GM23338 (cell line): ENCODE data around the gene SH2D2A. TPM values are rescaled to one million over a fixed set of nuclear protein-coding genes. Genes with fewer than 3 reads are reported as not detected.

Experiments
- ATAC-seq: fragments of 200-7000 bp; cut with Tn5 transposase; 3 replicates; pipeline ENCODE4 v1.9.1; 2020
- DNase-seq: peaks from one replicate; pipeline ENCODE4 v3.0.0-alpha.2; 2015; ENCODE audit warnings: low spot score
- H2AFZ ChIP-seq: fragments of 200-600 bp; sonication (generic); 2 replicates; pipeline ENCODE4 v1.8.0; 2016; ENCODE audit warnings: antibody characterized with exemption, mild to moderate bottlenecking, moderate library complexity
- H3F3A ChIP-seq: fragments of 200-600 bp; sonication (generic); replicated peaks from 2 replicates; pipeline ENCODE4 v1.8.0; 2017; ENCODE audit warnings: antibody characterized with exemption, mixed run types, low read depth
- H3K27ac ChIP-seq: fragments of 200-600 bp; sonication (generic); 2 replicates; pipeline ENCODE4 v1.6.1; 2016; ENCODE audit warnings: low read depth
- H3K27me3 ChIP-seq: fragments of 200-600 bp; sonication (generic); 2 replicates; pipeline ENCODE4 v1.8.0; 2016; ENCODE audit warnings: mild to moderate bottlenecking, mixed run types, moderate library complexity; ENCODE audit not compliant: insufficient read depth
- H3K36me3 ChIP-seq: fragments of 200-600 bp; sonication (generic); 2 replicates; pipeline ENCODE4 v1.8.0; 2016; ENCODE audit warnings: mild to moderate bottlenecking; ENCODE audit not compliant: insufficient read depth
- H3K4me1 ChIP-seq: fragments of 200-600 bp; sonication (generic); 2 replicates; pipeline ENCODE4 v1.8.0; 2016; ENCODE audit warnings: mild to moderate bottlenecking, moderate library complexity; ENCODE audit not compliant: insufficient read depth
- H3K4me2 ChIP-seq: fragments of 200-600 bp; sonication (generic); 2 replicates; pipeline ENCODE4 v1.7.1; 2017; ENCODE audit warnings: mixed run types
- H3K4me3 ChIP-seq: fragments of 200-600 bp; sonication (generic); 2 replicates; pipeline ENCODE4 v1.6.1; 2016; ENCODE audit warnings: mixed run types
- H3K79me2 ChIP-seq: fragments of 200-600 bp; sonication (generic); replicated peaks from 2 replicates; pipeline ENCODE4 v1.8.0; 2017; ENCODE audit warnings: mild to moderate bottlenecking; ENCODE audit not compliant: insufficient read depth
- H3K9me2 ChIP-seq: fragments of 200-600 bp; sonication (generic); 2 replicates; pipeline ENCODE4 v1.8.0; 2017; ENCODE audit not compliant: insufficient read depth
- H4K20me1 ChIP-seq: fragments of 200-600 bp; sonication (generic); replicated peaks from 2 replicates; pipeline ENCODE4 v1.8.0; 2017; ENCODE audit warnings: mild to moderate bottlenecking; ENCODE audit not compliant: insufficient read depth
- H3K27ac Mint-ChIP-seq: 2 replicates; pipeline ENCODE4 v1.8.0; 2020; ENCODE audit warnings: inconsistent platforms, mild to moderate bottlenecking, moderate library complexity, mixed read lengths
- H3K27me3 Mint-ChIP-seq: 3 replicates; pipeline ENCODE4 v1.8.0; 2022; ENCODE audit warnings: low read depth, mild to moderate bottlenecking, moderate library complexity, mixed read lengths, inconsistent platforms; ENCODE audit not compliant: insufficient read depth, poor library complexity
- H3K36me3 Mint-ChIP-seq: 3 replicates; pipeline ENCODE4 v1.8.0; 2021; ENCODE audit warnings: low read depth, mild to moderate bottlenecking, inconsistent platforms, moderate library complexity, mixed read lengths
- H3K4me1 Mint-ChIP-seq: 3 replicates; pipeline ENCODE4 v1.8.0; 2020; ENCODE audit warnings: mild to moderate bottlenecking, inconsistent platforms, mixed read lengths
- H3K4me3 Mint-ChIP-seq: 3 replicates; pipeline ENCODE4 v1.8.0; 2021; ENCODE audit warnings: moderate library complexity, mild to moderate bottlenecking, inconsistent platforms, mixed read lengths
- H3K9me3 Mint-ChIP-seq: 3 replicates; pipeline ENCODE4 v1.8.0; 2020; ENCODE audit warnings: moderate library complexity, mild to moderate bottlenecking, inconsistent platforms, mixed read lengths
- CREB1 ChIP-seq: fragments of 250-450 bp; sonication (Bioruptor Pico); IDR thresholded peaks from 2 replicates; pipeline ENCODE4 v1.5.0; 2020; ENCODE audit warnings: low read depth, mild to moderate bottlenecking, moderate library complexity
- EZH2 ChIP-seq: fragments of 200-600 bp; sonication (generic); IDR thresholded peaks from one replicate; pipeline ENCODE4 v1.8.0; 2017; ENCODE audit warnings: antibody characterized with exemption, mild to moderate bottlenecking, low read depth; ENCODE audit not compliant: unreplicated experiment
- EZH2phosphoT487 ChIP-seq: fragments of 200-600 bp; sonication (generic); IDR thresholded peaks from one replicate; pipeline ENCODE4 v1.8.1; 2018; ENCODE audit warnings: antibody characterized with exemption; ENCODE audit not compliant: unreplicated experiment
- STAT1 ChIP-seq: IDR thresholded peaks from one replicate; pipeline ENCODE4 v1.6.1; 2016; ENCODE audit warnings: antibody characterized with exemption; ENCODE audit not compliant: unreplicated experiment
- polyA plus RNA-seq: library from polyadenylated mRNA; unstranded; fragments of >200 nt; fragmentation: Nextera tagmentation; extraction: Ambion mirVana; gene quantifications from 2 replicates; pipeline ENCODE4 v1.2.1, GENCODE V29; 2016
- total RNA-seq: library from RNA; depleted of rRNA; stranded (reverse); fragments of >200 nt; shearing (Covaris generic); gene quantifications from 2 replicates; pipeline ENCODE4 v1.2.3, GENCODE V29; 2014
- TF ChIP-seq, protein P1 (sequence below): fragments of 250-450 bp; sonication (Bioruptor Pico); IDR thresholded peaks from 2 replicates; pipeline ENCODE4 v1.5.0; 2020; ENCODE audit warnings: mild to moderate bottlenecking, moderate library complexity
- TF ChIP-seq, protein P2 (sequence below), 2 experiments: fragments of 200-600 bp in 1 of 2; sonication (generic) in 1 of 2; conservative IDR thresholded peaks; 2 replicates each; pipeline versions ENCODE4 v1.5.1 to v1.6.1; 2016 to 2017; ENCODE audit warnings: antibody characterized with exemption in 2 of 2, low read depth in 2 of 2, mild to moderate bottlenecking in 2 of 2, moderate library complexity in 1 of 2

Gene SH2D2A
- total and polyA plus RNA-seq, 2 experiments from 2014 or later, result 5.5 to 11.5 TPM

DNA sequence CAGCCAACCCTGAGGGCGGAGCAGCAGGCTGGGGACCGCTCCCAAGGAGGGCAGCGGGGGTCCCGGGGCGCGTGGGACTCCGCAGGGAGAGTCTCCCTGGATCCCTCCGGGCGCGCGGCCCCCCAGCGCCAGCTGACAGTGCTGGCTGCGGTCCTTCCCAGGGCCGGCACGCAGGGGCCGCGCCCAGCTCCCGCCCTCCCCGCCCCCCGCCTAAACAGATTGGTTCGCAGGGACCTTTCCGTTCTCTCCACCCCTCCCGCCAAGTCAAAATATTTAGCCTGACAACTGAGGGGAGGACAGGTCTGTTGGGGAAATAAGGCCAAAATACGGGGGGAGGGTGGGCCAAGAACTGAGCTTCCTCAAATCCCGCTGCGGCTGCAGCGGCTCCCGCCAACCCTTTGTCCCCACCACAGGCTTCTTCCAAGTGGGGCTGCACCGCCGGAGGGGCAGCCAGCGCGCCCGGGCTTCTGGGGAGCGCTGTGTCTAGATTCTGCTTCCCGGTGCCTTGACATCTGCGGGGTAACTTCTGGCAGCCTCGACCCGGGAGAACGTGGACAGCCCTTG is 42.4 kb upstream of the SH2D2A start, which contains the start of gene INSRR (continued):
- TF ChIP-seq, protein P1, sequence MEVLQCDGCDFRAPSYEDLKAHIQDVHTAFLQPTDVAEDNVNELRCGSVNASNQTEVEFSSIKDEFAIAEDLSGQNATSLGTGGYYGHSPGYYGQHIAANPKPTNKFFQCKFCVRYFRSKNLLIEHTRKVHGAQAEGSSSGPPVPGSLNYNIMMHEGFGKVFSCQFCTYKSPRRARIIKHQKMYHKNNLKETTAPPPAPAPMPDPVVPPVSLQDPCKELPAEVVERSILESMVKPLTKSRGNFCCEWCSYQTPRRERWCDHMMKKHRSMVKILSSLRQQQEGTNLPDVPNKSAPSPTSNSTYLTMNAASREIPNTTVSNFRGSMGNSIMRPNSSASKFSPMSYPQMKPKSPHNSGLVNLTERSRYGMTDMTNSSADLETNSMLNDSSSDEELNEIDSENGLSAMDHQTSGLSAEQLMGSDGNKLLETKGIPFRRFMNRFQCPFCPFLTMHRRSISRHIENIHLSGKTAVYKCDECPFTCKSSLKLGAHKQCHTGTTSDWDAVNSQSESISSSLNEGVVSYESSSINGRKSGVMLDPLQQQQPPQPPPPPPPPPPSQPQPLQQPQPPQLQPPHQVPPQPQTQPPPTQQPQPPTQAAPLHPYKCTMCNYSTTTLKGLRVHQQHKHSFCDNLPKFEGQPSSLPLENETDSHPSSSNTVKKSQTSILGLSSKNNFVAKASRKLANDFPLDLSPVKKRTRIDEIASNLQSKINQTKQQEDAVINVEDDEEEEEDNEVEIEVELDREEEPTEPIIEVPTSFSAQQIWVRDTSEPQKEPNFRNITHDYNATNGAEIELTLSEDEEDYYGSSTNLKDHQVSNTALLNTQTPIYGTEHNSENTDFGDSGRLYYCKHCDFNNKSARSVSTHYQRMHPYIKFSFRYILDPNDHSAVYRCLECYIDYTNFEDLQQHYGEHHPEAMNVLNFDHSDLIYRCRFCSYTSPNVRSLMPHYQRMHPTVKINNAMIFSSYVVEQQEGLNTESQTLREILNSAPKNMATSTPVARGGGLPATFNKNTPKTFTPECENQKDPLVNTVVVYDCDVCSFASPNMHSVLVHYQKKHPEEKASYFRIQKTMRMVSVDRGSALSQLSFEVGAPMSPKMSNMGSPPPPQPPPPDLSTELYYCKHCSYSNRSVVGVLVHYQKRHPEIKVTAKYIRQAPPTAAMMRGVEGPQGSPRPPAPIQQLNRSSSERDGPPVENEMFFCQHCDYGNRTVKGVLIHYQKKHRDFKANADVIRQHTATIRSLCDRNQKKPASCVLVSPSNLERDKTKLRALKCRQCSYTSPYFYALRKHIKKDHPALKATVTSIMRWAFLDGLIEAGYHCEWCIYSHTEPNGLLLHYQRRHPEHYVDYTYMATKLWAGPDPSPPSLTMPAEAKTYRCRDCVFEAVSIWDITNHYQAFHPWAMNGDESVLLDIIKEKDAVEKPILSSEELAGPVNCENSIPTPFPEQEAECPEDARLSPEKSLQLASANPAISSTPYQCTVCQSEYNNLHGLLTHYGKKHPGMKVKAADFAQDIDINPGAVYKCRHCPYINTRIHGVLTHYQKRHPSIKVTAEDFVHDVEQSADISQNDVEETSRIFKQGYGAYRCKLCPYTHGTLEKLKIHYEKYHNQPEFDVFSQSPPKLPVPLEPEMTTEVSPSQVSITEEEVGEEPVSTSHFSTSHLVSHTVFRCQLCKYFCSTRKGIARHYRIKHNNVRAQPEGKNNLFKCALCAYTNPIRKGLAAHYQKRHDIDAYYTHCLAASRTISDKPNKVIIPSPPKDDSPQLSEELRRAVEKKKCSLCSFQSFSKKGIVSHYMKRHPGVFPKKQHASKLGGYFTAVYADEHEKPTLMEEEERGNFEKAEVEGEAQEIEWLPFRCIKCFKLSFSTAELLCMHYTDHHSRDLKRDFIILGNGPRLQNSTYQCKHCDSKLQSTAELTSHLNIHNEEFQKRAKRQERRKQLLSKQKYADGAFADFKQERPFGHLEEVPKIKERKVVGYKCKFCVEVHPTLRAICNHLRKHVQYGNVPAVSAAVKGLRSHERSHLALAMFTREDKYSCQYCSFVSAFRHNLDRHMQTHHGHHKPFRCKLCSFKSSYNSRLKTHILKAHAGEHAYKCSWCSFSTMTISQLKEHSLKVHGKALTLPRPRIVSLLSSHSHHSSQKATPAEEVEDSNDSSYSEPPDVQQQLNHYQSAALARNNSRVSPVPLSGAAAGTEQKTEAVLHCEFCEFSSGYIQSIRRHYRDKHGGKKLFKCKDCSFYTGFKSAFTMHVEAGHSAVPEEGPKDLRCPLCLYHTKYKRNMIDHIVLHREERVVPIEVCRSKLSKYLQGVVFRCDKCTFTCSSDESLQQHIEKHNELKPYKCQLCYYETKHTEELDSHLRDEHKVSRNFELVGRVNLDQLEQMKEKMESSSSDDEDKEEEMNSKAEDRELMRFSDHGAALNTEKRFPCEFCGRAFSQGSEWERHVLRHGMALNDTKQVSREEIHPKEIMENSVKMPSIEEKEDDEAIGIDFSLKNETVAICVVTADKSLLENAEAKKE, result no peak

DNA sequence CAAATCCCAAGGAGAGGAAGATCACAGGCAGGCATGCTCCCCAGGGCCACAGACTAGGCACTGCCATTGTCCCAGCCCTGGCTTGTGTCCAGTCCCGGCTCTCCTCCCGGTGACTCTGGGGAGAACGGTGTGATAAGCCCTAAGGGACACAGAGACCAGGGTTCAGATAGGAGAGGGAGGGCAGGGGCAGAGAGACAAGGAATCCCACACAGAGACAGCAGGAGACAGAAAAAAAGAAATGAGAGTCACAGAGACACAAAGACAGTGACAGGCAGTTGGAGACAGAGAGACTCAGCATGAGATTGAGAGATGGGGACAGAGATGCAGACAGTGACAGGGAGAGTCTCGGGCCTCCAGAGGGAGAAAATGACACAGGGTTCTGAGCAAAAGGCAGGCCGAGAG is 41.9 kb upstream of the SH2D2A start:
- H3K4me1 ChIP-seq, result peaks cover 12% of the 10 kb centered on the region; the same call in 1 of the 2 replicates
- peaks cover 5% of the 10 kb centered on the region; the same call in 1 of the 2 replicates for H4K20me1 ChIP-seq
- Mint-ChIP-seq H3K4me1 (peaks cover 25% of the 10 kb centered on the region), H3K36me3 (no peaks in the 10 kb centered on the region), H3K27ac (no peak overlapping the region), H3K9me3 (peaks cover 3% of the 10 kb centered on the region; the same call in 2 of the 3 replicates), H3K27me3 (peaks cover 66% of the 10 kb centered on the region), H3K4me3 (peak overlapping the region; percentile 62)
- peak overlapping the region; percentile 82 for H3K4me3 ChIP-seq
- DNase-seq (no peak), ATAC-seq (no peak; the same call in 2 of the 3 replicates)
- H3K79me2 ChIP-seq, result no peaks in the 10 kb centered on the region
- TF ChIP-seq EZH2, result no peak
- TF ChIP-seq CREB1, result no peak
- TF ChIP-seq EZH2phosphoT487, result no peak
- no peak for TF ChIP-seq STAT1
- TF ChIP-seq, protein P2, sequence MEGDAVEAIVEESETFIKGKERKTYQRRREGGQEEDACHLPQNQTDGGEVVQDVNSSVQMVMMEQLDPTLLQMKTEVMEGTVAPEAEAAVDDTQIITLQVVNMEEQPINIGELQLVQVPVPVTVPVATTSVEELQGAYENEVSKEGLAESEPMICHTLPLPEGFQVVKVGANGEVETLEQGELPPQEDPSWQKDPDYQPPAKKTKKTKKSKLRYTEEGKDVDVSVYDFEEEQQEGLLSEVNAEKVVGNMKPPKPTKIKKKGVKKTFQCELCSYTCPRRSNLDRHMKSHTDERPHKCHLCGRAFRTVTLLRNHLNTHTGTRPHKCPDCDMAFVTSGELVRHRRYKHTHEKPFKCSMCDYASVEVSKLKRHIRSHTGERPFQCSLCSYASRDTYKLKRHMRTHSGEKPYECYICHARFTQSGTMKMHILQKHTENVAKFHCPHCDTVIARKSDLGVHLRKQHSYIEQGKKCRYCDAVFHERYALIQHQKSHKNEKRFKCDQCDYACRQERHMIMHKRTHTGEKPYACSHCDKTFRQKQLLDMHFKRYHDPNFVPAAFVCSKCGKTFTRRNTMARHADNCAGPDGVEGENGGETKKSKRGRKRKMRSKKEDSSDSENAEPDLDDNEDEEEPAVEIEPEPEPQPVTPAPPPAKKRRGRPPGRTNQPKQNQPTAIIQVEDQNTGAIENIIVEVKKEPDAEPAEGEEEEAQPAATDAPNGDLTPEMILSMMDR (conservative IDR thresholded peaks at IDR 0.05; ENCODE audit: low read depth in 2 of 2), result no peak
- no peaks in the 10 kb centered on the region for H3K9me2 ChIP-seq
- H3K4me2 ChIP-seq, result peak overlapping the region; percentile 93
- H3K27me3 ChIP-seq, result peaks cover 98% of the 10 kb centered on the region
- 0 out of 2 replicates have a peak overlapping the region, but pooled peaks have one; percentile 90 for H2AFZ ChIP-seq
- H3F3A ChIP-seq, result 0 out of 2 replicates have a peak, but pooled peaks cover 3% of the 10 kb centered on the region
- H3K36me3 ChIP-seq, result no peaks in the 10 kb centered on the region
- no peak overlapping the region for H3K27ac ChIP-seq
